GM23338 (cell line): ENCODE results near the gene MKRN2. TPM values are rescaled to one million over a fixed set of nuclear protein-coding genes. Genes with fewer than 3 reads are reported as not detected.

ENCODE experiments used
- ATAC-seq: fragments of 200-7000 bp; cut with Tn5 transposase; 3 replicates; pipeline ENCODE4 v1.9.1; 2020
- DNase-seq: peaks from one replicate; pipeline ENCODE4 v3.0.0-alpha.2; 2015; ENCODE audit warnings: low spot score
- H2AFZ ChIP-seq: fragments of 200-600 bp; sonication (generic); 2 replicates; pipeline ENCODE4 v1.8.0; 2016; ENCODE audit warnings: antibody characterized with exemption, mild to moderate bottlenecking, moderate library complexity
- H3F3A ChIP-seq: fragments of 200-600 bp; sonication (generic); replicated peaks from 2 replicates; pipeline ENCODE4 v1.8.0; 2017; ENCODE audit warnings: antibody characterized with exemption, mixed run types, low read depth
- H3K27ac ChIP-seq: fragments of 200-600 bp; sonication (generic); 2 replicates; pipeline ENCODE4 v1.6.1; 2016; ENCODE audit warnings: low read depth
- H3K27me3 ChIP-seq: fragments of 200-600 bp; sonication (generic); 2 replicates; pipeline ENCODE4 v1.8.0; 2016; ENCODE audit warnings: mild to moderate bottlenecking, mixed run types, moderate library complexity; ENCODE audit not compliant: insufficient read depth
- H3K36me3 ChIP-seq: fragments of 200-600 bp; sonication (generic); 2 replicates; pipeline ENCODE4 v1.8.0; 2016; ENCODE audit warnings: mild to moderate bottlenecking; ENCODE audit not compliant: insufficient read depth
- H3K4me1 ChIP-seq: fragments of 200-600 bp; sonication (generic); 2 replicates; pipeline ENCODE4 v1.8.0; 2016; ENCODE audit warnings: mild to moderate bottlenecking, moderate library complexity; ENCODE audit not compliant: insufficient read depth
- H3K4me2 ChIP-seq: fragments of 200-600 bp; sonication (generic); 2 replicates; pipeline ENCODE4 v1.7.1; 2017; ENCODE audit warnings: mixed run types
- H3K4me3 ChIP-seq: fragments of 200-600 bp; sonication (generic); 2 replicates; pipeline ENCODE4 v1.6.1; 2016; ENCODE audit warnings: mixed run types
- H3K79me2 ChIP-seq: fragments of 200-600 bp; sonication (generic); replicated peaks from 2 replicates; pipeline ENCODE4 v1.8.0; 2017; ENCODE audit warnings: mild to moderate bottlenecking; ENCODE audit not compliant: insufficient read depth
- H3K9me2 ChIP-seq: fragments of 200-600 bp; sonication (generic); 2 replicates; pipeline ENCODE4 v1.8.0; 2017; ENCODE audit not compliant: insufficient read depth
- H4K20me1 ChIP-seq: fragments of 200-600 bp; sonication (generic); replicated peaks from 2 replicates; pipeline ENCODE4 v1.8.0; 2017; ENCODE audit warnings: mild to moderate bottlenecking; ENCODE audit not compliant: insufficient read depth
- H3K27ac Mint-ChIP-seq: 2 replicates; pipeline ENCODE4 v1.8.0; 2020; ENCODE audit warnings: inconsistent platforms, mild to moderate bottlenecking, moderate library complexity, mixed read lengths
- H3K27me3 Mint-ChIP-seq: 3 replicates; pipeline ENCODE4 v1.8.0; 2022; ENCODE audit warnings: low read depth, mild to moderate bottlenecking, moderate library complexity, mixed read lengths, inconsistent platforms; ENCODE audit not compliant: insufficient read depth, poor library complexity
- H3K36me3 Mint-ChIP-seq: 3 replicates; pipeline ENCODE4 v1.8.0; 2021; ENCODE audit warnings: low read depth, mild to moderate bottlenecking, inconsistent platforms, moderate library complexity, mixed read lengths
- H3K4me1 Mint-ChIP-seq: 3 replicates; pipeline ENCODE4 v1.8.0; 2020; ENCODE audit warnings: mild to moderate bottlenecking, inconsistent platforms, mixed read lengths
- H3K4me3 Mint-ChIP-seq: 3 replicates; pipeline ENCODE4 v1.8.0; 2021; ENCODE audit warnings: moderate library complexity, mild to moderate bottlenecking, inconsistent platforms, mixed read lengths
- H3K9me3 Mint-ChIP-seq: 3 replicates; pipeline ENCODE4 v1.8.0; 2020; ENCODE audit warnings: moderate library complexity, mild to moderate bottlenecking, inconsistent platforms, mixed read lengths
- CREB1 ChIP-seq: fragments of 250-450 bp; sonication (Bioruptor Pico); IDR thresholded peaks from 2 replicates; pipeline ENCODE4 v1.5.0; 2020; ENCODE audit warnings: low read depth, mild to moderate bottlenecking, moderate library complexity
- EZH2 ChIP-seq: fragments of 200-600 bp; sonication (generic); IDR thresholded peaks from one replicate; pipeline ENCODE4 v1.8.0; 2017; ENCODE audit warnings: antibody characterized with exemption, mild to moderate bottlenecking, low read depth; ENCODE audit not compliant: unreplicated experiment
- EZH2phosphoT487 ChIP-seq: fragments of 200-600 bp; sonication (generic); IDR thresholded peaks from one replicate; pipeline ENCODE4 v1.8.1; 2018; ENCODE audit warnings: antibody characterized with exemption; ENCODE audit not compliant: unreplicated experiment
- JUNB ChIP-seq: IDR thresholded peaks from one replicate; pipeline ENCODE4 v1.6.1; 2016; ENCODE audit warnings: antibody characterized with exemption; ENCODE audit not compliant: unreplicated experiment
- NANOG ChIP-seq: IDR thresholded peaks from 2 replicates; pipeline ENCODE4 v1.6.1; 2016; ENCODE audit warnings: antibody characterized with exemption, borderline replicate concordance
- POLR2AphosphoS5 ChIP-seq: IDR thresholded peaks from 2 replicates; pipeline ENCODE4 v1.6.1; 2016; ENCODE audit warnings: antibody characterized with exemption, low read depth
- STAT1 ChIP-seq: IDR thresholded peaks from one replicate; pipeline ENCODE4 v1.6.1; 2016; ENCODE audit warnings: antibody characterized with exemption; ENCODE audit not compliant: unreplicated experiment
- ZNF114 ChIP-seq: fragments of 250-450 bp; sonication (Bioruptor Pico); IDR thresholded peaks from 2 replicates; pipeline ENCODE4 v1.5.0; 2020; ENCODE audit warnings: mild to moderate bottlenecking, moderate library complexity
- ZNF331 ChIP-seq: fragments of 250-450 bp; sonication (Bioruptor Pico); IDR thresholded peaks from 2 replicates; pipeline ENCODE4 v1.5.0; 2020; ENCODE audit warnings: low read depth, mild to moderate bottlenecking, moderate library complexity
- polyA plus RNA-seq: library from polyadenylated mRNA; unstranded; fragments of >200 nt; fragmentation: Nextera tagmentation; extraction: Ambion mirVana; gene quantifications from 2 replicates; pipeline ENCODE4 v1.2.1, GENCODE V29; 2016
- total RNA-seq: library from RNA; depleted of rRNA; stranded (reverse); fragments of >200 nt; shearing (Covaris generic); gene quantifications from 2 replicates; pipeline ENCODE4 v1.2.3, GENCODE V29; 2014
- TF ChIP-seq, protein P1 (sequence below), 2 experiments: fragments of 200-600 bp in 1 of 2; sonication (generic) in 1 of 2; conservative IDR thresholded peaks; 2 replicates each; pipeline versions ENCODE4 v1.5.1 to v1.6.1; 2016 to 2017; ENCODE audit warnings: antibody characterized with exemption in 2 of 2, low read depth in 2 of 2, mild to moderate bottlenecking in 2 of 2, moderate library complexity in 1 of 2
- TF ChIP-seq, protein P2 (sequence below): IDR thresholded peaks from 2 replicates; pipeline ENCODE4 v1.6.1; 2016; ENCODE audit warnings: antibody characterized with exemption
- TF ChIP-seq, protein P3 (sequence below): IDR thresholded peaks from one replicate; pipeline ENCODE4 v1.6.1; 2018; ENCODE audit warnings: antibody characterized with exemption; ENCODE audit not compliant: unreplicated experiment

Gene MKRN2
- total and polyA plus RNA-seq, 2 experiments from 2014 or later = 11.4 to 24.6 TPM

DNA sequence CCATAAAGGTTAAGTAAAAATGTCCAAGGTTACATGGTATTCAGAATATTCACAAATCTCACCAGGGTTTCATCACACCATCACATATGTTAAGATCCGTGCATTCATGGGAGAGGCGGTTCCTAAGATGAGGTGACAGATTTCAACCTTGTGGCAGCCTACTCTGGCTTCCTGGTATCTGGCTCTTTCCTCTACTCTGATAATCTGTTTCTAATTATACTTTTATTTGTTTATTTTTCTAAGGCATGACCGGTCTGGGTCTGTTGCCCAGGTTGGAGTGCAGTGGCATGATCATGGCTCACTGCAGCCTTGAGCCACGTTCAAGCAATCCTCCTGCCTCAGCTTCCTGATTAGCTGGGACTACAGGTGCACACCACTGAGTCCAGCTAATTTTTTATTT is 72.7 kb downstream of the MKRN2 start:
- H2AFZ ChIP-seq = no peak overlapping the region
- no peaks in the 10 kb centered on the region for H3K9me2 ChIP-seq
- no peak overlapping the region for H3K4me3 ChIP-seq
- Mint-ChIP-seq H3K4me1 (peaks cover 14% of the 10 kb centered on the region), H3K9me3 (no peaks in the 10 kb centered on the region), H3K36me3 (no peaks in the 10 kb centered on the region), H3K27me3 (peaks cover 11% of the 10 kb centered on the region), H3K27ac (no peak overlapping the region), H3K4me3 (no peak overlapping the region)
- H3K36me3 ChIP-seq = no peaks in the 10 kb centered on the region
- H3F3A ChIP-seq = no peaks in the 10 kb centered on the region
- no peak overlapping the region for H3K4me2 ChIP-seq
- ATAC-seq (no peak), DNase-seq (no peak)
- H3K27ac ChIP-seq = no peak overlapping the region
- H4K20me1 ChIP-seq = peaks cover 64% of the 10 kb centered on the region
- H3K79me2 ChIP-seq = peaks cover 100% of the 10 kb centered on the region
- no peaks in the 10 kb centered on the region for H3K27me3 ChIP-seq
- TF ChIP-seq STAT1 (no peak), POLR2AphosphoS5 (no peak), EZH2 (no peak), ZNF114 (no peak), EZH2phosphoT487 (no peak), JUNB (no peak), NANOG (no peak), CREB1 (no peak), ZNF331 (CRISPR knock-in tag) (no peak)
- TF ChIP-seq, protein P1, sequence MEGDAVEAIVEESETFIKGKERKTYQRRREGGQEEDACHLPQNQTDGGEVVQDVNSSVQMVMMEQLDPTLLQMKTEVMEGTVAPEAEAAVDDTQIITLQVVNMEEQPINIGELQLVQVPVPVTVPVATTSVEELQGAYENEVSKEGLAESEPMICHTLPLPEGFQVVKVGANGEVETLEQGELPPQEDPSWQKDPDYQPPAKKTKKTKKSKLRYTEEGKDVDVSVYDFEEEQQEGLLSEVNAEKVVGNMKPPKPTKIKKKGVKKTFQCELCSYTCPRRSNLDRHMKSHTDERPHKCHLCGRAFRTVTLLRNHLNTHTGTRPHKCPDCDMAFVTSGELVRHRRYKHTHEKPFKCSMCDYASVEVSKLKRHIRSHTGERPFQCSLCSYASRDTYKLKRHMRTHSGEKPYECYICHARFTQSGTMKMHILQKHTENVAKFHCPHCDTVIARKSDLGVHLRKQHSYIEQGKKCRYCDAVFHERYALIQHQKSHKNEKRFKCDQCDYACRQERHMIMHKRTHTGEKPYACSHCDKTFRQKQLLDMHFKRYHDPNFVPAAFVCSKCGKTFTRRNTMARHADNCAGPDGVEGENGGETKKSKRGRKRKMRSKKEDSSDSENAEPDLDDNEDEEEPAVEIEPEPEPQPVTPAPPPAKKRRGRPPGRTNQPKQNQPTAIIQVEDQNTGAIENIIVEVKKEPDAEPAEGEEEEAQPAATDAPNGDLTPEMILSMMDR (conservative IDR thresholded peaks at IDR 0.05; ENCODE audit: low read depth in 2 of 2) = no peak
- TF ChIP-seq, protein P2, sequence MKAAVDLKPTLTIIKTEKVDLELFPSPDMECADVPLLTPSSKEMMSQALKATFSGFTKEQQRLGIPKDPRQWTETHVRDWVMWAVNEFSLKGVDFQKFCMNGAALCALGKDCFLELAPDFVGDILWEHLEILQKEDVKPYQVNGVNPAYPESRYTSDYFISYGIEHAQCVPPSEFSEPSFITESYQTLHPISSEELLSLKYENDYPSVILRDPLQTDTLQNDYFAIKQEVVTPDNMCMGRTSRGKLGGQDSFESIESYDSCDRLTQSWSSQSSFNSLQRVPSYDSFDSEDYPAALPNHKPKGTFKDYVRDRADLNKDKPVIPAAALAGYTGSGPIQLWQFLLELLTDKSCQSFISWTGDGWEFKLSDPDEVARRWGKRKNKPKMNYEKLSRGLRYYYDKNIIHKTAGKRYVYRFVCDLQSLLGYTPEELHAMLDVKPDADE = no peak
- TF ChIP-seq, protein P3, sequence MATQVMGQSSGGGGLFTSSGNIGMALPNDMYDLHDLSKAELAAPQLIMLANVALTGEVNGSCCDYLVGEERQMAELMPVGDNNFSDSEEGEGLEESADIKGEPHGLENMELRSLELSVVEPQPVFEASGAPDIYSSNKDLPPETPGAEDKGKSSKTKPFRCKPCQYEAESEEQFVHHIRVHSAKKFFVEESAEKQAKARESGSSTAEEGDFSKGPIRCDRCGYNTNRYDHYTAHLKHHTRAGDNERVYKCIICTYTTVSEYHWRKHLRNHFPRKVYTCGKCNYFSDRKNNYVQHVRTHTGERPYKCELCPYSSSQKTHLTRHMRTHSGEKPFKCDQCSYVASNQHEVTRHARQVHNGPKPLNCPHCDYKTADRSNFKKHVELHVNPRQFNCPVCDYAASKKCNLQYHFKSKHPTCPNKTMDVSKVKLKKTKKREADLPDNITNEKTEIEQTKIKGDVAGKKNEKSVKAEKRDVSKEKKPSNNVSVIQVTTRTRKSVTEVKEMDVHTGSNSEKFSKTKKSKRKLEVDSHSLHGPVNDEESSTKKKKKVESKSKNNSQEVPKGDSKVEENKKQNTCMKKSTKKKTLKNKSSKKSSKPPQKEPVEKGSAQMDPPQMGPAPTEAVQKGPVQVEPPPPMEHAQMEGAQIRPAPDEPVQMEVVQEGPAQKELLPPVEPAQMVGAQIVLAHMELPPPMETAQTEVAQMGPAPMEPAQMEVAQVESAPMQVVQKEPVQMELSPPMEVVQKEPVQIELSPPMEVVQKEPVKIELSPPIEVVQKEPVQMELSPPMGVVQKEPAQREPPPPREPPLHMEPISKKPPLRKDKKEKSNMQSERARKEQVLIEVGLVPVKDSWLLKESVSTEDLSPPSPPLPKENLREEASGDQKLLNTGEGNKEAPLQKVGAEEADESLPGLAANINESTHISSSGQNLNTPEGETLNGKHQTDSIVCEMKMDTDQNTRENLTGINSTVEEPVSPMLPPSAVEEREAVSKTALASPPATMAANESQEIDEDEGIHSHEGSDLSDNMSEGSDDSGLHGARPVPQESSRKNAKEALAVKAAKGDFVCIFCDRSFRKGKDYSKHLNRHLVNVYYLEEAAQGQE = no peak
- no peaks in the 10 kb centered on the region; the same call in 1 of the 2 replicates for H3K4me1 ChIP-seq
